Fibroblast of villous mesenchyme (primary cell): Measurements from ENCODE around the gene RAB34. TPM values are rescaled to one million over a fixed set of nuclear protein-coding genes. Genes with fewer than 3 reads are reported as not detected.

ENCODE experiments used
- DNase-seq: peaks from one replicate; pipeline ENCODE4 v3.0.0-alpha.2; 2010; ENCODE audit warnings: low read depth
- H3K4me3 ChIP-seq: 2 replicates; pipeline ENCODE4 v1.5.1; 2011; ENCODE audit warnings: low read depth, mild to moderate bottlenecking, low read length
- total RNA-seq: library from RNA; depleted of rRNA; stranded (reverse); fragments of >200 nt; gene quantifications from 2 replicates; pipeline ENCODE4 v1.2.3, GENCODE V29; 2012
- TF ChIP-seq, protein P1 (sequence below): IDR thresholded peaks from 2 replicates; pipeline ENCODE4 v1.5.1; 2012; ENCODE audit warnings: low read depth, mild to moderate bottlenecking, low read length; ENCODE audit not compliant: insufficient read depth

Gene RAB34
- total RNA-seq, 1 donor, result 148 TPM

GRCh38 chr17:28758411-28759121 is 40.9 kb upstream of the RAB34 start:
- TF ChIP-seq, protein P1, sequence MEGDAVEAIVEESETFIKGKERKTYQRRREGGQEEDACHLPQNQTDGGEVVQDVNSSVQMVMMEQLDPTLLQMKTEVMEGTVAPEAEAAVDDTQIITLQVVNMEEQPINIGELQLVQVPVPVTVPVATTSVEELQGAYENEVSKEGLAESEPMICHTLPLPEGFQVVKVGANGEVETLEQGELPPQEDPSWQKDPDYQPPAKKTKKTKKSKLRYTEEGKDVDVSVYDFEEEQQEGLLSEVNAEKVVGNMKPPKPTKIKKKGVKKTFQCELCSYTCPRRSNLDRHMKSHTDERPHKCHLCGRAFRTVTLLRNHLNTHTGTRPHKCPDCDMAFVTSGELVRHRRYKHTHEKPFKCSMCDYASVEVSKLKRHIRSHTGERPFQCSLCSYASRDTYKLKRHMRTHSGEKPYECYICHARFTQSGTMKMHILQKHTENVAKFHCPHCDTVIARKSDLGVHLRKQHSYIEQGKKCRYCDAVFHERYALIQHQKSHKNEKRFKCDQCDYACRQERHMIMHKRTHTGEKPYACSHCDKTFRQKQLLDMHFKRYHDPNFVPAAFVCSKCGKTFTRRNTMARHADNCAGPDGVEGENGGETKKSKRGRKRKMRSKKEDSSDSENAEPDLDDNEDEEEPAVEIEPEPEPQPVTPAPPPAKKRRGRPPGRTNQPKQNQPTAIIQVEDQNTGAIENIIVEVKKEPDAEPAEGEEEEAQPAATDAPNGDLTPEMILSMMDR, result no peak

DNA sequence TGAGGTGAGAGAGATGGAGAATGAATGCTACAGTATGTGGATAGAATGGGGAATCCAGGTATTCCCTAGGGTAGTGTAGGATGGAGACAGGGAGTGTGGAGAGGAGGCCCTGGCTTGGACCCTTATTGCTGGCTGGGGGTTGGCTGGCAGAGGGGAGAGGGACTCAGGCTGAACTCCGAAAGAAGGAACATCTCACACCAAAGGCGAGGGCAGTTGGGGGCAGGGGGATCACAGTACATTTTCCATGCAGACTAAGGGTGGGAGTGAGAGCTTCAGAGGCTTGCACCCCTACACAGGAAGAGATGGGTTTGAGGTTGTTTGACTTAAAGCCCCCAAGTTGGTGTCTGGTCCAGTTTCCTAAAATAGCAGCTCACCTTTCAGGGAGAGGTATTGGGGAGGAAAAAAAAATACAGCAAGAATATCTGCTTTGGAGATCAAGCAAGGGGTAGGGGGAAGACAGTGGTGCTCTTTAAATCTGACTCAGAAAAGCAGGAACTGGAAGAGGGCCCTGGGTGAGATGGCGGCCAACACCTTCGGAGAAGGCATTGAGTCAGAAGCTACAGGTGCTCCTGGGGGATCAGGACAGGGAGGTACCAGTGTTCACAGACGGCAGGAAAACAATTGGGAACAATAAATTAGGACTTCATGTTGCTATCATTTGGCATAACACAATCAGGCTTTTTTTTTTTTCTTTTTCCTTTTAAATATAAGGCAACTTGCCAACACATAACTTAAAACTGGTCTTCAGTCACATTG is 38.6 kb upstream of the RAB34 start:
- H3K4me3 ChIP-seq, result no peak overlapping the region
- TF ChIP-seq, protein P1, result no peak
- no peak for DNase-seq

More at GRCh38 chr17:28758411-28759121, 40.9 kb upstream of the RAB34 start:
- no peak for DNase-seq
- no peak overlapping the region for H3K4me3 ChIP-seq

DNA sequence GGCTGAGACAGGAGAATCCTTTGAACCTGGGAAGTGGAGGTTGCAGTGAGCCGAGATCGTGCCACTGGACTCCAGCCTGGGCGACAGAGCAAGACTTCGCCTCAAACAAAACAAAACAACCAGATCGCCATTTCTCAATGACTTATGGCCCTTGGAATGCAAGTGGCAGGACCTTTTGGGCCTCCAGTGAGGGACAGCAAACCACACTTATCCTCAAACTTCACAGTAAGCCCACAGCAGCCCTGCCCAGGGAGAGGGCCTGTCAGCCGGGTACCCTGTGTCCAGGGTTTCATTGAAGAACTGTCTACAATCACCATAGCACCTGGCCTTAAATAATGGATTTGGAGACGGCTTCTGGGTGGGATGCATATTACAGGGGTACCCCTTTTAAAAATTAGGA is 37.8 kb upstream of the RAB34 start:
- peak; percentile 40 for DNase-seq
- TF ChIP-seq, protein P1, result no peak
- no peak overlapping the region for H3K4me3 ChIP-seq

GRCh38 chr17:28751600-28752366 is 34.1 kb upstream of the RAB34 start:
- no peak overlapping the region for H3K4me3 ChIP-seq
- TF ChIP-seq, protein P1, result no peak
- DNase-seq, result no peak

DNA sequence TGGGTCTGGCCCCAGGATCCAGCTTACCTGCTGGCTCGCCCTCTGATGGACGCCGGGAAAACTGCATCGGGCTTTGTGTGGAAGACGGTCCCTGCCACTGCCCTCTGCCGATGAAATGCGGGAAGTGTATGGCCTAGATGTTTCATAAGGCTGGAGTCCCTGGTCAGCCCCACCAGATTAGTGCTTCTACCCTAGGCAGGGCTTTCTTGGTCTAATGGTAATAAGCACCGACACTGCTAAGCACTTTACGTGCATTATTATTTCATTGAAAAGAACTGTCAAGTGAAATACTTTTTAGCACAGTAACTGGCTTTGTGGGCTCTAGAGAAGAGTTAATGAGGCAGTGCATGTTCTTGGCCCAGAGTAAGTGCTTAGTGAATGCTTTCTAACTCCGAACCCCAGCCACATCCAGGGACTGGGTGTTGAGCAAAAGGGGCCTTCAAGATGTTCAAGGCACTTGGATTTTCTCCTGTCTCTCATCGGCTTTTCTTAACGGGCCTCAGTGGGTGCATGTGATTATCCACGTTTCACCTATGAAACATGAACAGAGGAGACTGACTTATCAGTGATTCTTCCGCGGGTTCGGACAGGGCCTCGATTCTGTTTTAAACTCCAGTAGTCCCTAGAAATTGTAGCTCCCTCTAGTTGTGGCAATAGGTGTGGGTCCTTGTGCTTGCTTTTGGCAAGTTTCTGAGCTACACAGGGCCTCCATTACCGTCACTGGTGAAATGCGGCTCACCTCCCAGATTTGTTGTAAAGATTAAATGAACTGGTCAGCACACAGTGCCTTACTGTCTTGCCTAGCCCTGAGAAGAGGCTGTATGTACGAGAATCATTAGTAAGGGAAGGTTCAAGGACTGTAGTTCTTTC is 32.7 kb upstream of the RAB34 start:
- TF ChIP-seq, protein P1, result peak; percentile 99
- peak; percentile 94 for DNase-seq
- H3K4me3 ChIP-seq, result no peak overlapping the region
